GM20000 (cell line): ENCODE data around the gene FAM3D.

ENCODE experiments used
- DNase-seq: peaks from one replicate; pipeline ENCODE4 v3.0.0; 2012; ENCODE audit warnings: low spot score
- CTCF ChIP-seq: IDR thresholded peaks from 2 replicates; pipeline ENCODE4 v1.5.1; 2012; ENCODE audit warnings: mild to moderate bottlenecking, control low read depth; ENCODE audit errors: extremely low read depth, missing control alignments

Gene FAM3D

DNA sequence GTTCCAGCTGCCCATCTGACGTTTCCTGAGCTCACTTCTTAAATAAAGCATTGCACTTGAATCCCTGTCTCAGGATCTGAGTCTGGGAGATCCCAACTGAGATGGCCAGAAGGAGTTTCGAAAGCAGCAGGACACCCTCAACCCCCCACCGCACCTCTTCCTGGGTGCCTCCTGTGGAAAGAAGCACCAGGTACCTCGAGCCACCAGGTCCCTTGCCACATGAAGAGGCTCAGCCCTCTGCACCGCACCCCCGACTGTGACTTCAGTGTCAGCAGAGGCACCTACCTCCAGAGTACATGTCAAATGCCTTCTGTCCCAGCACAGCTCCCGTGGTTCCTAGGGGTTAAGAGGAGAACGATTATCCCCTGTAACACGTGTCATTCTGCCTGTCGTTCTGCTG lies 26.7 kb downstream of the FAM3D start:
- no peak for TF ChIP-seq CTCF
- no peak for DNase-seq

DNA sequence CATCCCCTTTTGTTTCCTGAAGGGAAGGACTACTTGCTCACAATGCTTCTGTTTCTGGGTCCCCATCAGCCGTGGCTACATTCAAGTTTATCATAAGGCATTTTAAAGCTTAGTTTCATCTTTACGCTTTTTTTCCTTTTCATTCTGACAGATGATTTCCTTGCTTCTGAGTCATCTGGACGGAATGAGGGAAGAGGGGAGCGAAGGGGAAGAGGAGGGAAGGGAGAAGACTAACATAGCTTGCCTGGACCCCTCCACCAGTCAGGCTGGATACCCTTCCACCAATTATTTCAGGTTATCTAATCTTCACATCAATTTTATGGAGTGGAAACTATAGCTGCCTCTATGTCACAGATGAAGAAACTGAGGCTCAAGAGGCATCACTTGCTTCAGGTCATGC lies 27.6 kb downstream of the FAM3D start:
- DNase-seq, result no peak
- no peak for TF ChIP-seq CTCF

DNA sequence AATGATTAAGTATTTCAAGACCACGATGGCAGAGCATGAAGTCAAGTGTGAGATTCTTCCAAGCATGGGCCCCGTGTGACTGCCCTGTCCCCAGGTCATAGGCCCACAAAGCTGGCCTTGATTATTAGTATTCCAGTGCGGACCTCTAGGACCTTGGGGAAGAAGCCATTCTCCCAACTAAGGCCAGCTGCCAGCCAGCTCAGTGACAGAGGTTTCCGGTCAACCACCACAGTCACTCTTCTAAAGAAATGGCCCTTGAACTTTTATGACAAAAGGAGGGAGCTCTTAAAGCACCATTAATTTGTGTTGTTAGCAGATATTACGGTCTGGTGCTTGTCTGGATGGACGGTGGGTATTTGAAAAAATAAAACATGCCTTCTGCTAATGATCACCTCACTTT lies 28.0 kb downstream of the FAM3D start:
- TF ChIP-seq CTCF, result no peak

DNA sequence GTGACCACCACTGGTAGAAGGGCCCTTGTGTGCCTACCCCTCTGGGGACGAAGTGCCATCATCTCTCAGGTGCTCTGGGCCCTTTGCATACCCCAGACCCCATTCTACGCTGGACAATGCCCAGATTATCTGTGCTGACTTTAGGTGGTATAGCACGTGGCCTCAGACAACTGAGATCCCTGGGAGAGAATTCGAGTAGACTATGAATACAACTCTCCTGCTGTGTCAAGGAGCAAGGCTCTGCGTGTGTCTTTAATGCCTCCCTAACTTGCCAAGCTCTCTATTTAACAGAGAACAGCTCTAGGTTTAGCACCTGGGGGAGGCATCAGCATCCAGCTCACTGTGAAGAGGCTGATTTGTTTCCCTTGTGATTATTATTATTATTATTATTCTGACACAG lies 29.1 kb downstream of the FAM3D start:
- DNase-seq, result no peak
- no peak for TF ChIP-seq CTCF

More for the DNA sequence above, 28.0 kb downstream of the FAM3D start:
- DNase-seq, result no peak

- TF ChIP-seq CTCF, result no peak
- peak; percentile 31 for DNase-seq
These were observed 30.9 kb downstream of the FAM3D start for GRCh38 chr3:58635371-58636285.

DNA sequence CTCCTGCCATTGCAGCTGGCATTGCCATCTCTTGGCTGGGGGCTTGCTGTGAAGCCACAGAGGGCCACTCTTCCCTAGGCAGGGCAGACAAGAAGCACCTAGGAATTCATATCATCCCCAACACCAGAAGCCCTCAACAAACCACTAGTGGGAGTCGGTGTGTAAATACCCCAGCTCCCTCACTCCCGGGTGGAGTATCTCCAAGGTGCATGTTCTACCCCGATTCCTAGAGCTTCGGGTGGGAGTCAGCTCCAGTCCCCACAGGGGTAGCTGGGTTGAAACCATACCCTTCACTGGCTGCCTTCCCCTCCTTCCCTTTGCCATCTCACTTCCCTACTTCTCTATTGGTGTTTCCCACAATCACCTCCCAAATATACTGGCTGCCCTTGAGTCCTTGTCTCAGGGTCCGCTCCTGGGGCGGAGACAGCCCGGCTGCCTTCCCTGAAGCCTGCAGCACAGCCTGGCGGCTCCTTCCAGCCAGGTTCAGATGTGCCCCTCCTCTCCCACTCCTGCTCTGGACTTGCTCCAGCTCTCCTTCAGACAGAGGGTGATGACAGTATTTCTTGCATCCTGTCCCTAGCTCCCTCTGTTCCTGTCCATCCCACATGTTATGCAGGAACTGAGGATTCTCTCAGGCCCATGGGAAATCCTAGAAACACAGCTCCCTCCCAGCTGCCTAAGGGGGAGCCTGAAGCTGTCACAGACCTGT lies 33.3 kb downstream of the FAM3D start:
- TF ChIP-seq CTCF, result no peak
- no peak for DNase-seq

GRCh38 chr3:58631742-58632141 lies 34.8 kb downstream of the FAM3D start:
- DNase-seq, result no peak
- no peak for TF ChIP-seq CTCF
